ENCODE data around the gene C9orf40.

DNA sequence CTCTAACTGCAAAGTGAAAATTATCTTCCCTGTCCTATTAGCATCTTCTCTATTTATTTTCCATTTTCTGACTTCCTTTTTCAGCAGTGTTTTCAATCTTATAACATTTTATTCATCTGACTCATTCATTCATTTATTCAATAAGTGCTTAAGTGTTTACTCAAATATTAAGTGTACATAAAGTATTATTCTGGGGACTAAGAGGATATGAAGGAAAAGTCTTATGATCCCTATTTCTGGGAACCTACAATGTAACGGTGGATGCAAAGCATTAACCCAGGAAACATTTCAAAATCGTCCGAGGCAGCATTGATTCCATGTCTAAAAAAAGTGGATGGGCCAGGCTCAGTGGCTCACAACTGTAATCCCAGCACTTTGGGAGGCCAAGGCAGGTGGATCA lies 45.6 kb downstream of the C9orf40 start:
- TF ChIP-seq CTCF (IDR thresholded peaks at IDR 0.05) (no peak), POLR2AphosphoS5 (IDR thresholded peaks at IDR 0.05; ENCODE audit: low read depth, low read length) (no peak), SIN3A (IDR thresholded peaks at IDR 0.05; ENCODE audit: borderline replicate concordance, insufficient read depth, low read depth, low read length) (no peak), TCF7L2 (IDR thresholded peaks at IDR 0.05; ENCODE audit: low read depth, low read length) (no peak)
- TF ChIP-seq, protein P1, sequence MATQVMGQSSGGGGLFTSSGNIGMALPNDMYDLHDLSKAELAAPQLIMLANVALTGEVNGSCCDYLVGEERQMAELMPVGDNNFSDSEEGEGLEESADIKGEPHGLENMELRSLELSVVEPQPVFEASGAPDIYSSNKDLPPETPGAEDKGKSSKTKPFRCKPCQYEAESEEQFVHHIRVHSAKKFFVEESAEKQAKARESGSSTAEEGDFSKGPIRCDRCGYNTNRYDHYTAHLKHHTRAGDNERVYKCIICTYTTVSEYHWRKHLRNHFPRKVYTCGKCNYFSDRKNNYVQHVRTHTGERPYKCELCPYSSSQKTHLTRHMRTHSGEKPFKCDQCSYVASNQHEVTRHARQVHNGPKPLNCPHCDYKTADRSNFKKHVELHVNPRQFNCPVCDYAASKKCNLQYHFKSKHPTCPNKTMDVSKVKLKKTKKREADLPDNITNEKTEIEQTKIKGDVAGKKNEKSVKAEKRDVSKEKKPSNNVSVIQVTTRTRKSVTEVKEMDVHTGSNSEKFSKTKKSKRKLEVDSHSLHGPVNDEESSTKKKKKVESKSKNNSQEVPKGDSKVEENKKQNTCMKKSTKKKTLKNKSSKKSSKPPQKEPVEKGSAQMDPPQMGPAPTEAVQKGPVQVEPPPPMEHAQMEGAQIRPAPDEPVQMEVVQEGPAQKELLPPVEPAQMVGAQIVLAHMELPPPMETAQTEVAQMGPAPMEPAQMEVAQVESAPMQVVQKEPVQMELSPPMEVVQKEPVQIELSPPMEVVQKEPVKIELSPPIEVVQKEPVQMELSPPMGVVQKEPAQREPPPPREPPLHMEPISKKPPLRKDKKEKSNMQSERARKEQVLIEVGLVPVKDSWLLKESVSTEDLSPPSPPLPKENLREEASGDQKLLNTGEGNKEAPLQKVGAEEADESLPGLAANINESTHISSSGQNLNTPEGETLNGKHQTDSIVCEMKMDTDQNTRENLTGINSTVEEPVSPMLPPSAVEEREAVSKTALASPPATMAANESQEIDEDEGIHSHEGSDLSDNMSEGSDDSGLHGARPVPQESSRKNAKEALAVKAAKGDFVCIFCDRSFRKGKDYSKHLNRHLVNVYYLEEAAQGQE (IDR thresholded peaks at IDR 0.05; ENCODE audit: insufficient read depth in 1 of 2, low read depth in 2 of 2, low read length in 1 of 2), result no peak

Measured in Panc1 (cell line).